GM12874 (cell line): ENCODE results near the gene SPECC1.

Experiments
- TF ChIP-seq, protein P1 (sequence below): IDR thresholded peaks from 2 replicates; pipeline ENCODE4 v1.5.1; 2011; ENCODE audit warnings: low read depth, mild to moderate bottlenecking, control low read depth, low read length, moderate library complexity; ENCODE audit not compliant: insufficient read depth

The SPECC1 gene

GRCh38 chr17:20111538-20111937 is 102.4 kb downstream of the SPECC1 start:
- TF ChIP-seq, protein P1, sequence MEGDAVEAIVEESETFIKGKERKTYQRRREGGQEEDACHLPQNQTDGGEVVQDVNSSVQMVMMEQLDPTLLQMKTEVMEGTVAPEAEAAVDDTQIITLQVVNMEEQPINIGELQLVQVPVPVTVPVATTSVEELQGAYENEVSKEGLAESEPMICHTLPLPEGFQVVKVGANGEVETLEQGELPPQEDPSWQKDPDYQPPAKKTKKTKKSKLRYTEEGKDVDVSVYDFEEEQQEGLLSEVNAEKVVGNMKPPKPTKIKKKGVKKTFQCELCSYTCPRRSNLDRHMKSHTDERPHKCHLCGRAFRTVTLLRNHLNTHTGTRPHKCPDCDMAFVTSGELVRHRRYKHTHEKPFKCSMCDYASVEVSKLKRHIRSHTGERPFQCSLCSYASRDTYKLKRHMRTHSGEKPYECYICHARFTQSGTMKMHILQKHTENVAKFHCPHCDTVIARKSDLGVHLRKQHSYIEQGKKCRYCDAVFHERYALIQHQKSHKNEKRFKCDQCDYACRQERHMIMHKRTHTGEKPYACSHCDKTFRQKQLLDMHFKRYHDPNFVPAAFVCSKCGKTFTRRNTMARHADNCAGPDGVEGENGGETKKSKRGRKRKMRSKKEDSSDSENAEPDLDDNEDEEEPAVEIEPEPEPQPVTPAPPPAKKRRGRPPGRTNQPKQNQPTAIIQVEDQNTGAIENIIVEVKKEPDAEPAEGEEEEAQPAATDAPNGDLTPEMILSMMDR: no peak

- TF ChIP-seq, protein P1: no peak
Observed at GRCh38 chr17:20114466-20114865, 105.3 kb downstream of the SPECC1 start.

- TF ChIP-seq, protein P1: peak; percentile 42
Observed at GRCh38 chr17:20116683-20117309, 107.6 kb downstream of the SPECC1 start.

- TF ChIP-seq, protein P1: no peak
Observed at GRCh38 chr17:20118280-20118679, 109.1 kb downstream of the SPECC1 start.

- TF ChIP-seq, protein P1: no peak
Observed at GRCh38 chr17:20120836-20121235, 111.7 kb downstream of the SPECC1 start.

GRCh38 chr17:20121359-20122253 is 112.4 kb downstream of the SPECC1 start:
- TF ChIP-seq, protein P1: peak; percentile 80

- TF ChIP-seq, protein P1: no peak
Observed at GRCh38 chr17:20122254-20122879, 113.2 kb downstream of the SPECC1 start.
